Ovary (tissue), 9 donors: ENCODE measurements around the gene SBF2. TPM values are rescaled to one million over a fixed set of nuclear protein-coding genes. Genes with fewer than 3 reads are reported as not detected.

Source experiments
- DNase-seq, 5 donors: peaks; one replicate each; pipeline ENCODE4 v3.0.0-alpha.2; 2019 to 2020
- H3K27ac ChIP-seq, 2 donors: fragments of 200-600 bp; one replicate each; pipeline versions ENCODE4 v1.5.1 to v1.8.0; 2019 to 2022
- H3K27me3 ChIP-seq: fragments of 200-600 bp; one replicate; pipeline ENCODE4 v1.8.0; 2022
- H3K36me3 ChIP-seq: fragments of 200-600 bp; sonication (generic); one replicate; pipeline ENCODE4 v1.5.1; 2019
- H3K4me1 ChIP-seq: one replicate; pipeline ENCODE4 v1.8.1; 2013; ENCODE audit warnings: mild to moderate bottlenecking, moderate library complexity; ENCODE audit not compliant: insufficient read depth
- H3K4me3 ChIP-seq: fragments of 200-600 bp; sonication (generic); one replicate; pipeline ENCODE4 v1.5.1; 2017
- H3K9me3 ChIP-seq, 2 donors: fragments of 200-600 bp in 1 of 2; sonication (generic) in 1 of 2; one replicate each; pipeline versions ENCODE4 v1.5.1 to v1.8.1; 2013 to 2019; ENCODE audit warnings: mild to moderate bottlenecking in 1 of 2, moderate library complexity in 1 of 2
- EP300 ChIP-seq: sonication (generic); formaldehyde crosslinking; IDR thresholded peaks from one replicate; pipeline ENCODE4 v1.6.1; 2017; ENCODE audit warnings: antibody characterized with exemption
- POLR2A ChIP-seq: fragments of 450-650 bp; IDR thresholded peaks from one replicate; pipeline ENCODE4 v1.6.1; 2017; ENCODE audit warnings: antibody characterized with exemption, mild to moderate bottlenecking, moderate library complexity
- WGBS, 3 donors: extraction: QIAGEN DNeasy Blood & Tissue Kit in 1 of 3; methylation state at CpG; one replicate each; pipeline versions ENCODE4 v1.1.5 to v1.1.7; 2013 to 2017; 5-methylcytosine and 5-hydroxymethylcytosine counted together
- intact Hi-C, 4 donors: fragments of 100-400 bp; cut with DNase I; formaldehyde crosslinking; loops; one replicate each; pipeline versions ENCODE4 v1.11.0 to v1.15.1; 2022 to 2023
- polyA plus RNA-seq, 2 donors: library from polyadenylated mRNA; stranded (reverse); fragments of 200-250 nt in 1 of 2; fragments of 350-450 nt in 1 of 2; fragmentation: Illumina TruSeq in 1 of 2; extraction: RNeasy Lipid Tissue Mini Kit (QIAGEN cat#74804) in 1 of 2; gene quantifications; one replicate each; pipeline ENCODE4 v1.2.3, GENCODE V29; 2013 to 2014
- total RNA-seq, 7 donors: library from RNA; depleted of rRNA in 2 of 7; stranded (reverse); fragments of >200 nt in 2 of 7; fragmentation: NEBNext Ultra II Directional in 3 of 7; extraction: Animal tissue kit (Norgen Biotek cat#: 25700) in 3 of 7; gene quantifications; one replicate each; pipeline versions ENCODE4 v1.1.0 to v1.2.4, GENCODE V29; 2016 to 2023
- TF ChIP-seq, protein P1 (sequence below), 3 donors: fragments of 450-650 bp in 2 of 3; fragments of 200-600 bp in 1 of 3; IDR thresholded peaks; one replicate each; pipeline versions ENCODE4 v1.5.1 to v1.8.0; 2016 to 2022; ENCODE audit warnings: antibody characterized with exemption in 3 of 3, mild to moderate bottlenecking in 1 of 3
- donor health status: DM: no; HTN: no; CAD: no; lungs with moderate emphysema.
- donor health status: DM: no; HTN: no; CAD: no.
- donor health status: Bipolar disorder and iron deficiency.
- donor health status: DM: yes; HTN: yes; CAD: no.
- donor health status: DM: no; HTN: no; CAD: no.
- donor health status: DM: yes; HTN: yes; CAD: no.

Gene SBF2
- total and polyA plus RNA-seq, 9 donors, result 27.4 to 77.5 (median 50.8) TPM

DNA sequence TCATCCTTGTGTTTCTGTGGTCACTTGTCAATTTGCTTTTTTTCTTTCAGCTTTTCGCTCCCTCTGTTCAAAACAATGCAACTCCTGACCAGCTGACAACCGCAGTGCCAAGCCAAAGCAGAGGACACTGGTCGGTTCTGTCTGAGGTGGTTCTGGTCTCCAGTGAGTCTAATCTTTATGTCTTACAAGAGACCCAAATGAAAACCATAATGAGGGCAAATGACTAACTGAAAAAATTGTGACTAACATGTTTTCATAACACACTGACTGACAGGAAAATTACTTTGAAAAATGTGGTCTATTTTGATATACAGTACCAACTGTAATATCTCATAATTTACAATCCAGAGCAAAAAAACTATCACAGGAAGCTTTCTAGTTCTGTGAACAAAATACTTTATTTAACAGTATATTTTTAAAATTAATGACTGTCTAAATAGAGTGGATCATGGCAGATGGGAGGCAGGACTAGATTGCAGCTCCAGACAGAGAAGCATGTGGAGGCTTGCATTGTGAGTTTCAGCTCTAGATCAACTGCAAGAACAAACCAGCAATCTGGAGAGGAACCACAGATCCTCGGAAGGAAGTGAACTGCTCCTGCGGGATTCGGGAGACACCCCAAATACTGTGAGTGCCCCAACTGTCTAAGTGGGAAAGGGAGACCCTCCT lies 311.8 kb downstream of the SBF2 start:
- intact Hi-C loops, result no loop called here
- WGBS, 3 donors, result 84 to 89% (median 87%) methylated on average over 6 of the region's 6 CpGs
- TF ChIP-seq, protein P1, sequence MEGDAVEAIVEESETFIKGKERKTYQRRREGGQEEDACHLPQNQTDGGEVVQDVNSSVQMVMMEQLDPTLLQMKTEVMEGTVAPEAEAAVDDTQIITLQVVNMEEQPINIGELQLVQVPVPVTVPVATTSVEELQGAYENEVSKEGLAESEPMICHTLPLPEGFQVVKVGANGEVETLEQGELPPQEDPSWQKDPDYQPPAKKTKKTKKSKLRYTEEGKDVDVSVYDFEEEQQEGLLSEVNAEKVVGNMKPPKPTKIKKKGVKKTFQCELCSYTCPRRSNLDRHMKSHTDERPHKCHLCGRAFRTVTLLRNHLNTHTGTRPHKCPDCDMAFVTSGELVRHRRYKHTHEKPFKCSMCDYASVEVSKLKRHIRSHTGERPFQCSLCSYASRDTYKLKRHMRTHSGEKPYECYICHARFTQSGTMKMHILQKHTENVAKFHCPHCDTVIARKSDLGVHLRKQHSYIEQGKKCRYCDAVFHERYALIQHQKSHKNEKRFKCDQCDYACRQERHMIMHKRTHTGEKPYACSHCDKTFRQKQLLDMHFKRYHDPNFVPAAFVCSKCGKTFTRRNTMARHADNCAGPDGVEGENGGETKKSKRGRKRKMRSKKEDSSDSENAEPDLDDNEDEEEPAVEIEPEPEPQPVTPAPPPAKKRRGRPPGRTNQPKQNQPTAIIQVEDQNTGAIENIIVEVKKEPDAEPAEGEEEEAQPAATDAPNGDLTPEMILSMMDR (IDR thresholded peaks at IDR 0.05), result no peak

DNA sequence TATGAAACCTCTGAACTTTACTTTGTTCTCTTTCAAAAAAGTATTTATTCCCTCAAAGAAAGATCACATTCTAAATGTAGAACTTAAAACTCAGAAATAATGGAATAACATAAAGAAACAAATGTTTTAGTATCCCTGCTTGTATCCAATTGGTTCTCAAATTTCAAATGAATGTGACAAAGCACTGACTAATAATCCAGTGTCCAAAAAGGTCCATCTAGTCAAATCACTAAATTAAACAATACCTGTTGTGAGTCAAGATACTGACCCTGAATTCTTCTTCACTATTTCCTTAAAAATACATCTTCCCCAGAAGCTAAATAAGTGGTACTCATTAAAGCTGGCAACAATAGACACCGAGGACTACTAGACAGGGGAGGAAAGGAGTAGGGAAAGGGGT lies 313.1 kb downstream of the SBF2 start:
- no peak overlapping the region for H3K27ac ChIP-seq
- intact Hi-C loops, result no loop called here
- H3K36me3 ChIP-seq, result no peaks in the 10 kb centered on the region
- 86 to 95% (median 89%) methylated on average over 1 of the region's 1 CpG for WGBS, 3 donors
- no peaks in the 10 kb centered on the region for H3K9me3 ChIP-seq
- no peaks in the 10 kb centered on the region for H3K4me1 ChIP-seq
- no peak for DNase-seq
- no peak for TF ChIP-seq EP300
- TF ChIP-seq, protein P1 (IDR thresholded peaks at IDR 0.05), result no peak
- no peak for TF ChIP-seq POLR2A
- H3K27me3 ChIP-seq, result no peaks in the 10 kb centered on the region
- no peak overlapping the region for H3K4me3 ChIP-seq

More for the DNA sequence above, 311.8 kb downstream of the SBF2 start:
- no peak overlapping the region for H3K4me3 ChIP-seq
- H3K27ac ChIP-seq, result no peak overlapping the region
- no peaks in the 10 kb centered on the region for H3K36me3 ChIP-seq
- no peaks in the 10 kb centered on the region for H3K9me3 ChIP-seq
- no peak for DNase-seq
- no peaks in the 10 kb centered on the region for H3K4me1 ChIP-seq
- no peaks in the 10 kb centered on the region for H3K27me3 ChIP-seq

DNA sequence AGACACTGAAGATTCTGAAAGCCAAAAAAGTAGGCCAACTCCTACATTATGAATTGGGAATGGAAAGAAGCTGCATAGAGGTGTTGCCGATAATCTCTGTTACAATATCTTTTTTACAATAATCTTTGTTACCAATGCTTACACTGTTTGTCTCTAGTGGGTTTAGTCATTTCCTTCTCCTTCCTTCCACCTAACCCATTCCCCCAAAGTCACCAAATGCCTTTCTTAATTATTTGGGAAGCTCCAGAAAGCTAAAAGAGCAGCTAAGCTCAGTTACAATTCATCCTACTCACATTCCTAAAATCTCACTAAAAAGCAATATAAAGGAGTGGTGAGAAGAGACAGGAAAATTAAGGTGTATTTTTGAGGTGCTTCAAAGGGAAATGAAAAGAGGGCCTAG lies 316.5 kb downstream of the SBF2 start:
- Histone ChIP-seq H3K9me3 (no peaks in the 10 kb centered on the region), H3K4me3 (no peak overlapping the region), H3K4me1 (no peaks in the 10 kb centered on the region), H3K27me3 (no peaks in the 10 kb centered on the region), H3K27ac (no peak overlapping the region), H3K36me3 (no peaks in the 10 kb centered on the region)
- WGBS, 3 donors, result 84 to 96% (median 95%) methylated on average over 1 of the region's 1 CpG
- TF ChIP-seq EP300 (no peak), POLR2A (no peak)
- TF ChIP-seq, protein P1 (IDR thresholded peaks at IDR 0.05), result no peak
- no peak for DNase-seq
- intact Hi-C loops, result loop anchor here in 2 of 4 donors (10.0 kb wide), 2 partner anchors 223 to 327 kb away; partner anchors contain the start of gene ADM (in 1 of the 2)

DNA sequence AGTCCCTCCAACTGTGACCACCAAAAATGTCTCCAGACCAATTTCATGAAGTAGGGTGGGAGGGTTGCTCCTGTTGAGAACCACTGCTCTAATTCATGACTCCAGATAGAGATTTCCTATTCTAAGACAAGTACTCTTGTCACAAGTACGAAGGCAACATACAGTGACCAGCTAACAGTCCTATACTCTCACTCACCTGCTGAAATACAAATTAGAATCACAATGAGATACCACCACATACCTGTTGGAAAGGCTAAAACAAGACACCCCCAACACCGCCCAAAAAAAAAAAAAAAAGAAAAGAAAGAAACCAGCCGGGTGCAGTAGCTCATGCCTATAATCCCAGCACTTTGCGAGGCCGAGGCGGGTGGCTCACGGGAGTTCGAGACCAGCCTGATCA lies 319.6 kb downstream of the SBF2 start:
- TF ChIP-seq, protein P1 (IDR thresholded peaks at IDR 0.05), result no peak
- TF ChIP-seq EP300 (no peak), POLR2A (no peak)
- Histone ChIP-seq H3K9me3 (no peaks in the 10 kb centered on the region), H3K36me3 (no peaks in the 10 kb centered on the region), H3K4me3 (no peak overlapping the region), H3K27ac (no peak overlapping the region), H3K4me1 (no peaks in the 10 kb centered on the region), H3K27me3 (no peaks in the 10 kb centered on the region)
- WGBS, 3 donors, result 92 to 97% (median 94%) methylated on average over 8 of the region's 8 CpGs
- DNase-seq, result no peak
- intact Hi-C loops, result loop anchor here (5.0 to 10.0 kb wide), 4 partner anchors 217 to 333 kb away; partner anchors contain the start of gene ADM (in 2 of the 4)
